ENCODE measurements around the gene ZNRD2.

GRCh38 chr11:65591939-65592857, 21.9 kb downstream of the ZNRD2 start:
- TF ChIP-seq CTCF (IDR thresholded peaks at IDR 0.05), result peak; percentile 20; the same call in 1 of the 2 replicates
- TF ChIP-seq JUN (CRISPR knock-in tag; IDR thresholded peaks at IDR 0.05), result no peak
- TF ChIP-seq ZNF416 (CRISPR knock-in tag; IDR thresholded peaks at IDR 0.05), result no peak
- no peak for TF ChIP-seq NR3C1 (CRISPR knock-in tag; conservative IDR thresholded peaks at IDR 0.05; ENCODE audit: low read depth)
- TF ChIP-seq USF2 (CRISPR knock-in tag; IDR thresholded peaks at IDR 0.05), result no peak
- no peak for TF ChIP-seq GABPB1 (CRISPR knock-in tag; IDR thresholded peaks at IDR 0.05)
- no peak for TF ChIP-seq MYBL2 (CRISPR knock-in tag; IDR thresholded peaks at IDR 0.05)
- TF ChIP-seq ATF3 (CRISPR knock-in tag; conservative IDR thresholded peaks at IDR 0.05), result no peak
- 0 out of 2 replicates have a peak, but pooled peaks have one; percentile 37 for TF ChIP-seq STAT6 (CRISPR knock-in tag; conservative IDR thresholded peaks at IDR 0.05; ENCODE audit: low read depth)
